NCI-H345 (cell line): Measurements from ENCODE around the gene DGKH.
A peak's percentile ranks its signal among the peaks of the same experiment; 100 is the strongest.

Source experiments
- DNase-seq: peaks from one replicate; lab custom pipeline; 2025; lab: John Stamatoyannopoulos, UW

DGKH gene

GRCh38 chr13:42039946-42040729 lies 8.3 kb upstream of the DGKH start:
- peak; percentile 81 for DNase-seq

GRCh38 chr13:42040730-42041010 lies 7.8 kb upstream of the DGKH start:
- no peak for DNase-seq

- DNase-seq = peak; percentile 46
Measured at GRCh38 chr13:42041011-42041683, 7.3 kb upstream of the DGKH start.

- peak; percentile 31 for DNase-seq
Measured at GRCh38 chr13:42041684-42042035, 6.8 kb upstream of the DGKH start.

- no peak for DNase-seq
Measured at GRCh38 chr13:42043676-42044075, 4.8 kb upstream of the DGKH start.

GRCh38 chr13:42046448-42046847 lies 2.0 kb upstream of the DGKH start:
- no peak for DNase-seq

GRCh38 chr13:42047561-42048341 lies 697 bp upstream of the DGKH start:
- peak; percentile 49 for DNase-seq

GRCh38 chr13:42048684-42049453 lies 421 bp downstream of the DGKH start:
- DNase-seq = peak; percentile 78

- DNase-seq = no peak
Measured at GRCh38 chr13:42049454-42049813, 986 bp downstream of the DGKH start.

GRCh38 chr13:42054798-42055499 lies 6.5 kb downstream of the DGKH start:
- DNase-seq = no peak

- no peak for DNase-seq
Measured at GRCh38 chr13:42055500-42056085, 7.1 kb downstream of the DGKH start.

- DNase-seq = no peak
Measured at GRCh38 chr13:42056146-42056545, 7.7 kb downstream of the DGKH start.

GRCh38 chr13:42056583-42056982 lies 8.1 kb downstream of the DGKH start:
- no peak for DNase-seq

- no peak for DNase-seq
Measured at GRCh38 chr13:42057918-42058530, 9.6 kb downstream of the DGKH start.

- no peak for DNase-seq
Measured at GRCh38 chr13:42061943-42062342, 13.5 kb downstream of the DGKH start.

- DNase-seq = no peak
Measured at GRCh38 chr13:42063105-42063504, 14.7 kb downstream of the DGKH start.

GRCh38 chr13:42064259-42064658 lies 15.8 kb downstream of the DGKH start:
- DNase-seq = no peak

- no peak for DNase-seq
Measured at GRCh38 chr13:42064966-42065365, 16.5 kb downstream of the DGKH start.

GRCh38 chr13:42065414-42065813 lies 17.0 kb downstream of the DGKH start:
- DNase-seq = no peak

- no peak for DNase-seq
Measured at GRCh38 chr13:42066542-42066941, 18.1 kb downstream of the DGKH start.

- no peak for DNase-seq
Measured at GRCh38 chr13:42068886-42069285, 20.4 kb downstream of the DGKH start.
